Activated T-cell treated with anti-CD3 and anti-CD28 coated beads, Interleukin-2, amount 50 U/mL, for 1 hour (primary cell): ENCODE data around the gene FREM2.

Source experiments
- DNase-seq: peaks from one replicate; pipeline ENCODE4 v3.0.0-alpha.2; 2020

FREM2 gene

GRCh38 chr13:38908574-38908973 is 221.7 kb downstream of the FREM2 start:
- DNase-seq, result no peak

- no peak for DNase-seq
Observed at GRCh38 chr13:38914070-38914469, 227.2 kb downstream of the FREM2 start.

- no peak for DNase-seq
Observed at GRCh38 chr13:38921081-38921480, 234.2 kb downstream of the FREM2 start.

- no peak for DNase-seq
Observed at GRCh38 chr13:38922170-38922569, 235.3 kb downstream of the FREM2 start.

DNA sequence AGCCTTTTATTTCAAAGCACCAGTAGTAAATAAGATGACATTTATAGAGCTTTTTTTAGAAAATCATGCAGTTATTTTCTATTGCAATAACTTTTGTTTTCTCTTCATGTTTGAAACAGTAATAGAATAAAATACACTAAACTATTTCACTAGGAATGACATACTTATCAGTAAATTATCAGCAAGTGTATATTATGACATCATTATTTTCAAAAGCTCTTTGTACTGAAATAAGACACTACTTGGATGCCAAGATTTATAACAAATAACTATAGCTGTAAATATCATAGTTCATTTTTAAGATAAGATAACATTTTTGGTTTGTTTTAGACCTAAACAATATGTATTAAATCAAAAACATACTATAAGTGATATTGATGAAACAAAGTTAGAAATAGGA is 246.9 kb downstream of the FREM2 start:
- DNase-seq, result no peak
